GM19467 (cell line): Measurements from ENCODE around the gene FXYD7.
"Not testable (repeated sequence)": the region's sequence is repeated elsewhere in the genome, so short reads cannot be mapped to it uniquely, and the experiment has no call there.

ENCODE experiments used
- ATAC-seq: cut with Tn5 transposase; IDR thresholded peaks from one replicate; pipeline ENCODE4 v1.9.1; 2021; ENCODE audit warnings: mild to moderate bottlenecking, moderate library complexity; ENCODE audit not compliant: unreplicated experiment

The FXYD7 gene, protein sequence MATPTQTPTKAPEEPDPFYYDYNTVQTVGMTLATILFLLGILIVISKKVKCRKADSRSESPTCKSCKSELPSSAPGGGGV

DNA sequence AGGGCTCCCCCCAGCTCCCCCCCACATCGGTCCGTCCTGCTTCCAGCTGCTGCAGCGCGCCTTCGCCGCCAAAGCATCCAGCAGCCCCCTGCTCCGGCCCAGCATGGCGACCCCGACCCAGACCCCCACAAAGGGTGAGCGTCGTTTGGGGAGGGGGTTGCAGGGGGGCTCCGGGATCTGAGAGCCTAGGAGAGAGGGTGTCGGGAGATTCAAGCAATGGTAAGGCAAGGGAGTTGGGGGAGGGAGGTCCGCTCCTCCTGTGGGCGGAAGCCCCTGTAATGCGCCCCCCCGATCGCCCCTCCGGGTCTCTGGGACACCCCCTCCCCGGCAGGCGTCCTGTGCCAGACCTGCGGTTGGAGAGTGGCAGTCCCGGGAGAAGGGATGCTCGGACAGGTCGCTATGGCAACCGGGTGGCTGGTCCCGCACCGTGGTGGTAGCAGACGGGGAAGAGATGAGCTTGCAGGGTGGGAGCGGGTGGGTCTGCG is at the start of gene FXYD7:
Gene FXYD7, plus strand, starts transcription at position 25 of the 485 bp plus-strand sequence. Its CDS starts 79 bp downstream, at position 104.
- no peak for ATAC-seq

DNA sequence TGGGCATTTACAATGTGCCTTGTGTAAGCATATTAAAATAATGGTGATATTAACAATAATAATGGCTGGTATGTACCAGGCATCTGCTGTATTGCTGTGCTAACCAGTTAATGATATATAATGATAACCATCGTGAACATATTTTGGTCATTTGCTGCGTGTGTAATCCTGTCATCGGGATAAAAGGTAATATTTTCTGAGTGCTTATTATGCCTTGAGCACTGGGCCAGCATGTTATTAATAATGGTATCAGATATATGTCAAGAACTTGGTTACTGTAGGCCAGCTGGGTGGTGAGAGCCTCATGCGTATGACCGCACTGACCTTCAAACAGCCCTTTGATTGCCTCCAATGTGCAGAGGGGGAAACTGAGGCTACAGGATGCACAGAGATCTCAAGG is 49.6 kb upstream of the FXYD7 start:
- ATAC-seq = no peak

DNA sequence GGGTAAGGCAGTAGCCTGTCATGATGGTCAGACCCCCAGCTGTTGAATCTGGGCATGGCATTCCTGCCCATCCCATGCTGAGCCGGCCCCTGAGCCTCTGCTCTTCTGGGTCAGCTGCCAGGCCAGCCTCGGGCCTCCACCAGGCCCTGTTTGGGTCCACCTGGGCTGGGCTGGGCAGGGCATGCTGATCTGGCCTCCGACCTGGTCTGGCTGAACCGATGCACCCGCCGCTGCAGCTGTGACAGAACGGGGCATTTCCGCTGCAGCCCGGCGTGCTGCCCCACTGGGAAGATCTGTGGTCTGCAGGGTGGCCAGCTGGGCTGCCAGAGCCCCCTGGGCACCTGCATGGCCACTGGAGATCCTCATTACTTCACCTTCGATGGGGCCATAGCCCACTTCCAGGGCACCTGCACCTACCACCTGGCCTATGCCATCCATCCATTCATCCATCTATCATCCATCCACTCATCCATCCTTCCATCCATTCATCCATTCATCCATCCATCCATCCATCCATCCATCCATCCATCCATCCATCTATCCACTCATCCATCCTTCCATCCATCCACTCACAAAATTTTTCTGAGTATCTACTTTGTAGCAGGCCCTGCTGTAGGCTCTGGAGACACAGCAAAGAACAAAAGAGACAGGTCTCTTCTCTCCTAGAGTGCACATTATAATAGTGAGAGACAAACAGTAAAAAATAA is 49.0 kb upstream of the FXYD7 start:
- no peak for ATAC-seq

DNA sequence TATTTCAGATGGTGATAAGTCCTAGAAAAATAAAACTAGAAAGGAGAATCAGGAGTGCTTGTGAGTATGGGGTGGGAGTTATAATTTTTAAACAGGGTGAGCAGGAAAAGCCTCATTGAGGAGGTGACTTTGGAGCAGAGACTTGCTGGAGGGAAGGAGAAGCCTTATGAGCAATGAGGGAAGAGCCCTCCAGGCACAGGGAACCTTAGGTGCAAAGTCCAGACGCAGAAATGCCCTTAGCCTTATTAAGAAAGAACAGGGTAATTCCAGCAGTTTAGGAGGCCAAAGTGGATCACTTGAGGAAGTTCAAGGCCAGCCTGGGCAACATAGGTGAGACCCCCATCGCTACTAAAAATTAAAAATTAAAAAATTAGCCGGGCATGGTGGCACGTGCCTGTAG is 48.4 kb upstream of the FXYD7 start:
- no peak for ATAC-seq

DNA sequence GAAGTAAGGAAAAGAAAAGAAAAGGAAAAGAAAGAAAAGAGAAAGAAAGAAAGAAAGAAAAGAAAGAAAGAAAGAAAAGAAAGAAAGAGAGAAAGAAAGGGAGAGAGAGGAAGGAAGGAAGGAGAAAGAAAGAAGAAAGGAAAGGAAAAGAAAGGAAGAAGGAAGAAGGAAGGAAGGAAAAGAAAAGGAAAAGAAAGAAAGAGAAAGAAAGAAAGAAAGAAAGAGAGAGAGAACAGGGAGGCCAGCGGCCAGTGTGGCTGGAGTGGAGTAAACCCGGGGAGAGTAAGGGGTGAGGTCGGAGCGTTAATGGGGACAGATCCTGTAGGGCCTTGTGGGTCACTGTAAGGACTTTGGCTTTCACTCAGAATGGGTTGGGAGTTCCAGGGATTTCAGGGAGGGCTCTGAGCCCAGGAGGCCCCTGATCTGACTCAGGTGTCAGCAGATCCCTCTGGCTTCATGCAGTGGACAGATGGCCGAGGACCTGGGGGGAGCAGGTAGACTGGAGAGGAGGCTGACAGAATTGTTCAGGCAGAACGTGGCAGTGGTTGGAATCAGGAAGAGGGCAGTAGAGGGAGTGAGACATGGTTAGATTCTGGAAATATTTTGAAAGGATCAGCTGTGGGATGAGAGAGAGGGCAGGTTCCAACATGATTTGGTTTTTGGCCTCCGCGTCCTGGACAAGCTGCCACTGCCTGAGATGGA is 47.2 kb upstream of the FXYD7 start:
- no peak for ATAC-seq

DNA sequence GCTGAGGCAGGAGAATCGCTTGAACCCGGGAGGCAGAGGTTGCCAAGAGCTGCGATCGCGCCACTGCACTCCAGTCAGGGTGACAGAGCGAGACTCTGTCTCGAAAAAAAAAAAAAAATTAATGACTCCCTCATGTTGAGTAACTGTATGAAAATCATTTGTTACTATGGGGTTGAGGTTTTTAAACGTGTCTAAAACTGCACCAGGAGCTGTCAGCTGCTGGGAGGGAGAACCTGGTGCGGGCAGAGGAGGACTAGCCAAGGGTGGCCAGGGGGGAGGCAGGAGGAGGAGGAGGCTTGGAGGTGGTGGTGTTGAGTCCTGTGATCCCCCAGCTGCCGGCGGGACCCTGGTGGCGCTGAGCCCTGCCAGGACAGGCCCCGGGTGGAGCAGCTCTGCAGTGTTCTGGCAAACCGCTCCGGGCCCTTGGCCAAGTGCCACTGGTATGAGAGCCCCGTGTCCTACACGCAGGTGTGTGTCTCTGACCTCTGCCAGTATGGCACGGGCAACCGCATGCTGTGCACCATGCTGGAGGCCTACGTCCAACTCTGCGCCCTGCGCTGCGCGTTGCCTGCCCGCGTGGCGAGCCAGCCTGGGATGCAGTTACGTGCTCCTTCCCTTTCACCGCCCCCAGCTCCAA is 44.5 kb upstream of the FXYD7 start:
- ATAC-seq = no peak

DNA sequence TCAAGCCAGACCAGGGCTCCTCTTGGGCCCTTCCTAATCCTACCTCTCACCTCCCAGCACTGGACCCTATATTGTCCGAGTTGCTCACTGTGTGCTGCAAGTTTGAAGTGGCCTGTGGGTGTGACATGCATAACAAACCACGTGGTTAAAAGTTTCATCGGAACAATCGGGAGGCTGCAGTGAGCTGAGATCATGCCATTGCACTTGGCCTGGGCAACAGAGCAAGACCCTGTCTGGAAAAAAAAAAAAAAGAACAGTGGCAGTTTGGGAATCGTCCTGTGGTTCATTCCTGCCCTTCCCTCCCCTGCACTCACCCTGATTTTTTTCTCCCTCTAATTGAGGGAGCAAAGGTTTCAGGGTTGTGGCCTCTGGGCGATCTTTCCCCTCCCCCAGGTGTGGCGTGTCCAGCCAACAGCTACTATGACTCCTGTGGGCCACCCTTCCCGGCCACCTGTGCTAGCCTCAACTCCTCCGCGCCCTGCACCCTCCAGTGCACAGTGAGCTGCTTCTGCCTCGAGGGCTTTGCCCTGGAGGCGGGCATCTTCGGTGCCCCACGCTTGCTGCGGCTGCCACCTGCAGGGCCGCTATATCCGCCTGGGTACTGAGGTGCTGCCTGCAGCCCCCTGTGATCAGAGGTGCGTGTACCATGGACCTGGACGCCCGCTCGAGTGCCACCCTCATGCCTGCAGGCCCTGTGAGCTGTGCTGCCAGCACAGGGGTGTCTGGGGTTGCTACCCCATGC is 43.7 kb upstream of the FXYD7 start:
- ATAC-seq = no peak

DNA sequence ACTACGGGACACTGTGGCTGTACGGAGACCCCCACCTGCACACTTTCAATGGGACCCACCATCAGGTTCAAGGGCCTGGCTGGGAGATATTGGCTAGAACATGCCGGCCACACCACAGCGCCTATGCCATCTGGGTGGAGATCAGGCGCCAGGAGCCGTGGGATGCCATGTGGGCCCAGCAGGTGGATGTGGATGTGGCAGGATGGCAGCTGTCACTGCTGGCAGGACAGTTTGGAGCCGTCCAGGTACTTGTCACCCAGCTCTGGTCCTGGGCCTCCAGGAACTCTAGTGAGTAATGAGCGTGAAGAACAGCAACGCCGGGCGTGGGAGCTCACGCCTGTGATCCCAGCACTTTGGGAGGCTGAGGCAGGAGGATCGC is 43.2 kb upstream of the FXYD7 start:
- ATAC-seq = no peak

DNA sequence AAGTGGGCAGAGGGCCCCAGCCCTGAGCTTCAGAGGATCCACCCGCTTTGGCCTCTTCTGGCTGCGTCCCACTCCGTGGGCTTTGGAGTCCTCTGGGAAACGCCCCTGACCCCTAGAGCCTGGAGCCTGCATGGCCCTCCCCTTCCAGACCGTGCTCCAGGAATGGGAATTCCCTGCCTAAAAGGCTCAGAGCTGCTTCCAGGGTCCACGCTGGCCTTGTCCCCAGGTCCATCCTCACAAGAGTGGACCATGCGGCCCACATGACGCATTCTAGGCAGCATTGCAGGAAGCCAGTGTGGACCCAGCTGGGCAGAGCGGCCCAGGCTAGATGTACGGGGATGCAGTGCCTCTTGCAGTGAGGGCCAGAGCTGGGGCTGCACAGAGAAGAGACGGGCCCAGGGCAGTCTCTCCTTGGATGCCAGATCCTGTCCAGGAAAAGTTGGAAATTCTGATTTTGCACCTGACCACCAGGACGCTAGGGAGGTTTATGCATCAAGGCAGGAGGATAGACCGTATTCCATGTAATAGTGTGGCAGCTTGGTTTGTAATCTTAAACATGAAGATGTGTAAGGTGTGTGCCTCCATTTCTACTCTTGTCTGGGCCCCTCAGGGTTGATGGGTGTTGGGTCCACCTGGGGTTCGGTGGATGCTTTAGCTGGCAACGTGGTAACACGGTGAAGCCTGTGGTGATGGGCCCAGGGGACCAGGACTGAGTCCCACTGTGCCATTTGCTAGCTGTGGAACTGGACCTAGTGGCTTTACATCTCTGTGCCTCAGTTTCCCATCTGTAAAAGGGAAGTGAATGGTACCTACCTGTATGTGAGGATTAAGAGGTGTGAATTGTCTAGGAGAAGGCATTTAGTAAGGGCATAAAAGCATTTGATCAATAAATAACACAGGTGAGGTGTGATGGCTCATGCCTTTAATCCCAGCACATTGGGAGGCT is 42.2 kb upstream of the FXYD7 start:
- ATAC-seq = no peak

DNA sequence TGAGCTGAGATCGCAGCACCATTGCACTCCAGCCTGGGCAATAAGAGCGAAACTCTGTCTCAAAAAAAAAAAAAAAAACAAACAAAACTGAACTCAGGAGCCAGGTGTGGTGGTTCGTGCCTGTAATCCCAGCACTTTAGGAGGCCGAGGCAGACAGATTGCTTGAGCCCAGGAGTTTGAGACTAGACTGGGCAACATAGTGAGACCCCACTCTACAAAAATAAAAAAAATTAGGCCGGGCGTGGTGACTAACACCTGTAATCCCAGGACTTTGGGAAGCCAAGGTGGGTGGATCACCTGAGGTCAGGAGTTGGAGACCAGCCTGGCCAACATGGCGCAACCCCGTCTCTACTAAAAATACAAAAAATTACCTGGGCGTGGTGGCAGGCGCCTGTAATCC is 41.1 kb upstream of the FXYD7 start:
- ATAC-seq = not testable (repeated sequence)

DNA sequence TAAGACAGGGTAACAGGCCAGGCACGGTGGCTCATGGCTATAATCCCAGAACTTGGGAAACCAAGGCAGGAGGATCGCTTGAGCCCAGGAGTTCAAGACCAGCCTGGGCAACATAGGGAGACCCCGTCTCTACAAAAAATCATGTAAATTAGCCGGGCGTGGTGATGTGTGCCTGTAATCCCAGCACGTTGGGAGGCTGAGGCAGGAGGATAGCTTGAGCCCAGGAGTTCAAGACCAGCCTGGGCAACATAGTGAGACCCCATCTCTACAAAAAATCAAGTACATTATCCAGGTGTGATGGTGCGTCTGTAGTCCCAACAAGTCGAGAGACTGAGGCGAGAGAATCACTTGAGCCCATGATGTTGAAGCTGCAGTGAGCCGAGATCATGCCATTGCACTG is 39.4 kb upstream of the FXYD7 start:
- not testable (repeated sequence) for ATAC-seq

DNA sequence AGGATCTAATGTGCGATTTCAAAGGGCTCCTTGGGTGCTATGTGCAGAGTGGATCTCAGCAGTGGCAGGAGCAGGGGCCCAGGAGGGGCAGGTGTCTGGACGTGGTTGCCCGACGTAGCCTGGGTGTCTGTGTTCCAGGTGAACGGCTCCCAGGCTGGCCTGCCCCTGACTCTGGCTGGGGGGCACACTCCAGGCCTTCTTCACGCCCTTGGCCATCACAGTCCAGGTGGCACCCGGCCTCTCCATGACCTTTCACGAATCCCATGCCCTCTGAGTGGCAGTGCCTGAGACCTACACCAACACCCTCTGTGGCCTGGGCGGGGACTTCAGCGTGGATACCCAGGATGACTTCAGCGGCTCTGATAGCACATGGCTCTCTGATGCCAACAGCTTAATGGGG is 38.7 kb upstream of the FXYD7 start:
- ATAC-seq = no peak

DNA sequence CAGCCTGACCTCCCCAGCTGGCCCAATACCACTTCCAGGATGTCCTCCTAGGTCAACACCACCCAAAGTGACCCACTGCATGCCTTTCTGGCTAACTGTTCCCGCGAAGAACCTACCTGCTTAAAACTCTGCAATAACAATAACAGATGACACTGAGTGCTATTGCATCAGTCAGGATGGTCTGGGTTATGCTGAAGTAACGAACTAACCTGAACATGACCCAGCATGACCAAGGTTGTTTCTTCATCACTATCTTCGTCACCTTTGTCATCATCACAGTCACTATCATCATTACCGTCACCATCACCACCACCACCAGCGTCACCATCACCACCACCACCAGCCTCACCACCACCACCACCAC is 38.0 kb upstream of the FXYD7 start:
- no peak for ATAC-seq

DNA sequence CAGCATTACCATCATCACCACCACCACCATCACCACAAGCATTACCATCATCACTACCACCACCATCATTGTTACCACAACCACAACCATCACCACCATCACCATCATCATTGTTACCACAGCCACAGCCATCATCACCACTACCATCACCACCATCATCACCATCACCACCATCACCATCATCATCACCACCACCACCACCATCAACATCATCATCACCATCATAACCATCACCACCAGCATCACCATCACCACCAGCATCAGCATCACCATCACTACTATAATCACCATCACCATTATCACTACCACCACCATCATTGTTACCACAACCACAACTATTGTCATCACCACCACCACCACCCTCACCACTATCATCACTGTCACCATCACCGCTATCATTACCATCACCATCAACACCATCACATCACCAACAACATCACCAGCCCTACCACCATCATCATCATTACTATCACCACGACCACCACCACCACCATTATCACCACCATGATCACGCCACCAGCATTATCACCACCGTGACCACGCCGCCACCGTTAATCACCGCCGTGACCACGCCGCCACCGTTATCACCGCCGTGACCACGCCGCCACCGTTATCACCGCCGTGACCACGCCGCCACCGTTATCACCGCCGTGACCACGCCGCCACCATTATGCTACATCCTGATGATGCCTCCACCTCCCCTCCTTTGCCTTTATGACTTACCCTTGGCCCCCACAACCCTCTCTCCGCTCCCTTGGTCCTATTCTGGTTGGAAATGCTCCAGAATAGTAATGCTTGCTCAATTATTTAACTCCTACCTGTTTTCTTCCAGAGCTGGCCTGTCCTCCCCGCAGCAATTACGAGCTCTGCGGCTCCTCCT is 37.4 kb upstream of the FXYD7 start:
- ATAC-seq = no peak

DNA sequence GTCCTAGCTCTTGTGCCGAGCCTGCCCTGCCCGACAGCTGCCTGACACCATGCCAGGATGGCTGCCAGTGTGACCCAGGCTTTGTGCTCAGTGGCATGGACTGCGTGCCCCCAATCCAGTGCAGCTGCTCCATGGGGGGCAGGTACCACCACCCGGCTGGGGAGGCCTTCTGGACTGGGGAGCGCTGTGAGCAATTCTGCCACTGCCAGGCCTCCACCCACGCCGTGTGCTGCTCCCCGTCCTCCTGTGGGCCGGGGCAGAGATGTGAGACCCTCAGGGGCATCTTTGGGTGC is 36.8 kb upstream of the FXYD7 start:
- ATAC-seq = no peak

DNA sequence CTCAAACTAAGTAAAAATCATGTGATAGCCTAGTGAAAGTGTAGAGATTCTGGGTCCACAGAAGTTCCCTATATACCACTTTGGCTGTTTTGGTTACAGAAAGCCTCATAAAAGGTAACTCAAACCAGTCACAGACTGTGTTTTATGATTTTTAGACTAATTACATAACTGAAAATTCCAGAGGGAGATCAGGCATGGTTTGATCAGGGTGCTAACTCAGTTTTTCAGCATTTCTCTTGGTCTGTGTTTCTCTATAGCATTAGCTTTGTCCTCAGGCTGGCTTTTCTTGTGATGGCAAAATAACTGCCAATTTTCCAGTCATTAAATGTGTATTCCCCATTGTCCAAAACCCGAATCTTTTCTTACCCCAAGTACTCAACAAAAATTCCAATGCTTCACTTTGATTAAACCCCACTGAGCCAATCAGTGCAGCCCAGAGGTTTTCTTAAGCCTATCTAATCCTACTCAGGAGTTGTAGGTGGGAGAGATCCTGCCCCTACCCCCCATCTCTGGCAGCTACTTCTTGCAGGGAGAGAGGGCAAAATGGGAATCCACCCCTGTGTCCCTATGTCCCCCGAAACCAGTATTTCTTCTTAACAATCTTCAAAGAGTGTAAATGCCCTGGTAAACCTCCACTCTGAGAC is 36.0 kb upstream of the FXYD7 start:
- ATAC-seq = no peak

DNA sequence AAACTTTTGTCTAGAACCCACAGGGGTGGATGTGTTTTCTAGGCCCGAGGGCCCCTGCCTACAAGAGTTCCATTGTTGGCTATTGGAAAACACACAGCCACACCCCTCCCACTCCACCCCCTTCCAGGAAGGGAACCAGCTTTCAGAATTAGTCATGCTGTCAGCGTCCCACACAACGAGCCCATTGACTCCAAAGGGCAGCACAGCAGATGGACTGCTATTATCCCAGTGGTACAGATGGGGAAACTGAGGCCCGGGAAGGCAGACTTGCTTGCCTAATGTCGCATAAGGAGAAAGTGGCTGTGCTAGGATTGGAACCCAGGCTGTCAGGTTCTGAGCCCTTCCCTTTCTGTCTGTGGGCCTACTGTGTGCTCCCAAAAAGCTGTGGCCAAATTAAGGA is 35.5 kb upstream of the FXYD7 start:
- no peak for ATAC-seq

DNA sequence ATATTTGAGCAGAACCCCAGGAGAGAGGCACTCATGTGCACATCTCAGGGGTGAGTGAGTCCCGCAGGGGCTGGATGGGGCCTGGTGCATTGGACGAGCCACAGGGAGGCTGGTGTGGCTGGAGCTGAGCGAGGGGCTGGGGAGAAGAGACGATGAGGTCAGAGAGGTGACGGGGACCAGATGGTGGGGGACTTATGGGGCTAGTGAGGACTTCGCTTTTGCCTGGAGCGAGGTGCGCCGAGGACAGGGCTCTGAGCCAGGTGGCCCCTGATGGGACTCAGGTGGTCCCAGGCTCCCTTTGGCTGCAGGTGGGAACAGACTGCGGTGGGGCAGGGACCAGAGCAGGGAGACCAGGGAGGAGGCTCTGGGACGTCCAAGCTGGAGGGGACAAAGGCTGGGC is 34.3 kb upstream of the FXYD7 start:
- no peak for ATAC-seq
